CD4-positive, CD25-positive, alpha-beta regulatory T cell (primary cell): ENCODE data around the gene SAP30BP. TPM values are rescaled to one million over a fixed set of nuclear protein-coding genes. Genes with fewer than 3 reads are reported as not detected.

ENCODE experiments used
- ATAC-seq, 2 donors: fragments of 150-1000 bp; cut with Tn5 transposase; one replicate each; pipeline ENCODE4 v1.10.0; 2021; ENCODE audit warnings: low read depth in 2 of 2, moderate number of reproducible peaks in 2 of 2, moderate library complexity in 1 of 2
- DNase-seq, 3 donors: peaks; one replicate each; pipeline versions ENCODE4 v3.0.0 to v3.0.0-alpha.2; 2012 to 2022; ENCODE audit warnings: mixed read lengths in 1 of 3
- H3K27ac ChIP-seq: one replicate; pipeline ENCODE4 v1.7.0; 2013; ENCODE audit warnings: mild to moderate bottlenecking, low read length; ENCODE audit not compliant: insufficient read depth, poor library complexity, severe bottlenecking
- H3K27me3 ChIP-seq: one replicate; pipeline ENCODE4 v1.7.0; 2013; ENCODE audit warnings: low read length; ENCODE audit not compliant: control insufficient read depth, insufficient read depth
- H3K36me3 ChIP-seq: one replicate; pipeline ENCODE4 v1.7.0; 2013; ENCODE audit warnings: mild to moderate bottlenecking, low read length, moderate library complexity; ENCODE audit not compliant: control insufficient read depth, insufficient read depth
- H3K4me1 ChIP-seq: 2 replicates; pipeline ENCODE4 v1.7.0; 2013; ENCODE audit warnings: mild to moderate bottlenecking, low read length; ENCODE audit not compliant: insufficient read depth, control insufficient read depth, poor library complexity, severe bottlenecking
- H3K4me3 ChIP-seq: one replicate; pipeline ENCODE4 v1.7.0; 2013; ENCODE audit warnings: low read depth, mild to moderate bottlenecking, low read length, moderate library complexity
- H3K9me3 ChIP-seq, 2 experiments: 1 replicate in 1 of 2; 2 replicates in 1 of 2; pipeline ENCODE4 v1.7.0; 2013; ENCODE audit warnings: low read length in 2 of 2, mild to moderate bottlenecking in 1 of 2, moderate library complexity in 1 of 2; ENCODE audit not compliant: control insufficient read depth in 2 of 2
- H3K27ac Mint-ChIP-seq, 3 donors: one replicate each; pipeline ENCODE4 v1.8.0; 2020 to 2022; ENCODE audit warnings: mild to moderate bottlenecking in 3 of 3, mixed read lengths in 3 of 3, moderate library complexity in 2 of 3
- H3K27me3 Mint-ChIP-seq: one replicate; pipeline ENCODE4 v1.8.0; 2022; ENCODE audit warnings: mild to moderate bottlenecking, mixed read lengths
- H3K36me3 Mint-ChIP-seq: one replicate; pipeline ENCODE4 v1.8.0; 2020; ENCODE audit warnings: mixed read lengths
- H3K4me1 Mint-ChIP-seq, 4 donors: one replicate each; pipeline ENCODE4 v1.8.0; 2020 to 2022; ENCODE audit warnings: mixed read lengths in 4 of 4, mild to moderate bottlenecking in 1 of 4
- H3K4me3 Mint-ChIP-seq, 4 donors: one replicate each; pipeline ENCODE4 v1.8.0; 2020 to 2022; ENCODE audit warnings: mild to moderate bottlenecking in 4 of 4, mixed read lengths in 4 of 4, moderate library complexity in 3 of 4
- H3K9me3 Mint-ChIP-seq, 7 donors: one replicate each; pipeline ENCODE4 v1.8.0; 2020 to 2022; ENCODE audit warnings: mixed read lengths in 7 of 7, mild to moderate bottlenecking in 3 of 7, moderate library complexity in 2 of 7
- polyA plus RNA-seq, 4 donors: library from polyadenylated mRNA; unstranded; fragments of 300-500 nt; fragmentation: Illumina TruSeq; gene quantifications; one replicate each; pipeline ENCODE4 v1.2.3, GENCODE V29; 2021
- total RNA-seq: library from RNA; stranded (reverse); gene quantifications from one replicate; pipeline ENCODE4 v1.2.3, GENCODE V29; 2022

SAP30BP gene
- total and polyA plus RNA-seq, 5 donors from 2014 or later = 79.3 to 253 (median 82.6) TPM

DNA sequence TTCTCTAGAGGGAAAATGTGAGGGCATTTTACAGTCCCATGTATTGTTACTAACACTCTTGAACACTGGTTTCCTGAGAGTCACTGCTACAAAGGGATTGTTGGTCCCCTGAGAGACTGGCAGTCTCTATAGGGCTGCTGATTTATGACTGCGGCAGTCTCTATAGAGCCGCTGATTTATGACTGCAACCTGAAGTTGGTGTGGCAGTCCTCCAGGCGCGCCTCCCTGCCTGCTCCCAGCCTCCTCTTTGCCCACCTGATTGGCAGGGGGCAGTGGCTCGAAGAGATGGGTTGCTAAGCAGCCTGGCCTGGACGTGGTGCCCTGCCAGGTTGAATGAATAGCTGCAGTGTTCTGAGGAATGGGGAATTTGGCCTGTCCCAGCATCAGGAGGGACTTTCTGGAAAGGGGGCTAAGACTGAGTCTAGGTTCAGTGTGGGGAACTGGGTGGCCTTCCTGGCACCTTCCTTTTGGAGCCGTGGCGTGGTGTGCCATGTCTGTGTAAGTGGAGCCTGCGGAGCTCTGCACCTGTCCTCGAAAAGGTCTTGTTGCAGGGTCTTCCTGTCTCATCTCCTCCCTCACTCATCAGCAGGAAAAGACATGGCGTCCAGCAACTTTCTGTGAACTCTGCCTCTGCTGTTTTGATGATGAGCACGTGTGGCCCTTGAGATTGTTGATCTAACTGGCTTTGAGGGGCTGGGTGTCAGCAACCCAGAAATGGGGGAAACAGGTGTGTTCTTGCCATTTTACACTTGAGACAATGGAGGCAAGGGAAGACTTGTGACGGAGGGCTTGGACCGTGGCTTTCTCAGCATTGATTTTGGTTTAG lies 24.9 kb downstream of the SAP30BP start:
- H3K36me3 ChIP-seq = peaks cover 52% of the 10 kb centered on the region
- H3K4me1 Mint-ChIP-seq = peaks cover 13 to 49% (median 23%) of the 10 kb centered on the region in 4 donors

DNA sequence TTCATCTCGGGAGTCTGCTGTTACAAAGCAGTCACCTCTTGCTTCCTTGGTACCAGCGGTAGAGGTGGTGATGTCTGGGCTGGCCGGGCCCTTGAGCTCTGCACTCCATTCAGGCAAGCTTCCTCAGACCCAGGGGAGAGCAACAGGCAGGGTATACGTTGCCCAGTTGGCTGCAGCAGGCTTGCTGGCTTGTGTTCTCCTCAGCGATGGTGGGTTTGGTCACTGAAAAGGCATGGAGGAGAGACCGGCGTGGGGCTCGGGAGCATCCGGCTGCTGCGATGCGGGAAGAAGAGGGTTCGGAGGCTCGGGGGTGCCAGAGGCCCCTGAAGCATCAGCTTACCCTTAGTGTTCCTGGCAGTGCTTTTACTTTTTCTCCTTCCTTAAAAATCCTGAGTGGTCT lies 25.8 kb downstream of the SAP30BP start:
- Mint-ChIP-seq H3K4me3 (no peak overlapping the region), H3K4me1 (peaks cover 8 to 45% (median 19%) of the 10 kb centered on the region in 4 donors)
- DNase-seq = no peak

More for the DNA sequence above, 24.9 kb downstream of the SAP30BP start:
- Histone ChIP-seq H3K27ac (no peak overlapping the region), H3K27me3 (no peaks in the 10 kb centered on the region), H3K4me1 (peaks cover 21% of the 10 kb centered on the region), H3K9me3 (no peaks in the 10 kb centered on the region), H3K4me3 (no peak overlapping the region)
- ATAC-seq (no peak), DNase-seq (no peak)
- no peaks in the 10 kb centered on the region for H3K9me3 Mint-ChIP-seq
- peak overlapping the region in 2 of 3 donors; percentile 15 to 49 for H3K27ac Mint-ChIP-seq
- no peaks in the 10 kb centered on the region for H3K27me3 Mint-ChIP-seq
- no peak overlapping the region for H3K4me3 Mint-ChIP-seq
- H3K36me3 Mint-ChIP-seq = peaks cover 23% of the 10 kb centered on the region

DNA sequence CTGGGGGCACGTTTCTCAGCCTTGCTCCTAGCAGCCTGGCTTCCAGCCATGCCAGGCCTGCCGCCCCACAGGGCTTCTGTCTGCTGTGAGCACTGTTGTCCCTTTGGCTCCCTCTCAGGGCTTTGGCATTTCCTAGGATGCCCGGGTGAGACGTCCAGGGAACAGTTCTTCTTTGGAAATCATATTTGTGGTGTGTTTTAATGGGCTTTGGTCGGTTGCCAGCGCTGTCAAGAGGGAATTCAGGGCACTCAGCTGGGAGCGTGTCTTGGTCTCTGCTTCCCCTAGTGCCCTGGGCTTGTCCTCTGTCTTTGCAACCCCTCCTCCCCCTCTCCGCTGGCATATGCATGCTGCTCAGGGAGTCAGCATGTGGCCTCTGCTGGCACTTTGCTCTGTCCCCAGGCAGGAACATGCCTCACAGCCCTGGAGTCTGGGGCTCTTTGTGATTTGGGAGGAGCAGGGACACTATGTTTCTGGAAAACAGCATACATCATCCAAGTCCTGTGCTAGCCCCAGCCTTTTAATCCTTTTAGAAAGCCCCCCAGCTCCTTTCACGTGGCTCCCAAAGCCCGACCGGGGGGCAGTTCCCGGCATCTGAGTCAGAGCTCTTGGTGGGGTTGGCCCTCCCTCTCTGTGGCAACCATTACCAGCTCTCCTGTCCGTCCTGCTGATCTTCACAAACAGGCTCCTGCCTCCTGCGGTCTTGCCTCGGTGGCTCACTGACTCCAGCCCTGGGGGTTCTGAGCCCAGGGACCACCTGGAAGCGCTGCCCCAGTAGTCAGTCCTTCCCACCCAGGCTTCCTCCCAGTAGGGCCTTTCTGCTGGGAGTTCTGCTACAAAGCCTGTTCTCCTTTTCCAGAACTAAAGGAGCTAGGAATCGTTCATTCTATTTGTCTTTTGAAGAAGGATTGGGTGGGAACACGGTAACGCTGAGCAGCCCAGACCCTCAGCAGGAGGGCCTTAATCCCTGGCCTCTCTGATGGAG lies 26.7 kb downstream of the SAP30BP start:
- Histone ChIP-seq H3K27ac (no peak overlapping the region), H3K4me1 (peaks cover 10% of the 10 kb centered on the region), H3K36me3 (peaks cover 63% of the 10 kb centered on the region), H3K9me3 (no peaks in the 10 kb centered on the region), H3K4me3 (no peak overlapping the region), H3K27me3 (no peaks in the 10 kb centered on the region)
- no peak overlapping the region for H3K4me3 Mint-ChIP-seq
- DNase-seq = no peak
- H3K27ac Mint-ChIP-seq = no peak overlapping the region
- H3K9me3 Mint-ChIP-seq = no peaks in the 10 kb centered on the region
- no peaks in the 10 kb centered on the region for H3K27me3 Mint-ChIP-seq
- H3K4me1 Mint-ChIP-seq = peaks cover 7 to 37% (median 12%) of the 10 kb centered on the region in 4 donors
- ATAC-seq = no peak
- peaks cover 27% of the 10 kb centered on the region for H3K36me3 Mint-ChIP-seq

More for the DNA sequence above, 25.8 kb downstream of the SAP30BP start:
- H3K27ac ChIP-seq = no peak overlapping the region
- H3K36me3 Mint-ChIP-seq = peaks cover 28% of the 10 kb centered on the region
- no peaks in the 10 kb centered on the region for H3K9me3 Mint-ChIP-seq
- H3K27ac Mint-ChIP-seq = no peak overlapping the region
- no peaks in the 10 kb centered on the region for H3K27me3 ChIP-seq
- no peak overlapping the region for H3K4me3 ChIP-seq
- peaks cover 18% of the 10 kb centered on the region for H3K4me1 ChIP-seq
- H3K9me3 ChIP-seq = no peaks in the 10 kb centered on the region
- no peaks in the 10 kb centered on the region for H3K27me3 Mint-ChIP-seq
- peaks cover 59% of the 10 kb centered on the region for H3K36me3 ChIP-seq
- ATAC-seq = no peak

DNA sequence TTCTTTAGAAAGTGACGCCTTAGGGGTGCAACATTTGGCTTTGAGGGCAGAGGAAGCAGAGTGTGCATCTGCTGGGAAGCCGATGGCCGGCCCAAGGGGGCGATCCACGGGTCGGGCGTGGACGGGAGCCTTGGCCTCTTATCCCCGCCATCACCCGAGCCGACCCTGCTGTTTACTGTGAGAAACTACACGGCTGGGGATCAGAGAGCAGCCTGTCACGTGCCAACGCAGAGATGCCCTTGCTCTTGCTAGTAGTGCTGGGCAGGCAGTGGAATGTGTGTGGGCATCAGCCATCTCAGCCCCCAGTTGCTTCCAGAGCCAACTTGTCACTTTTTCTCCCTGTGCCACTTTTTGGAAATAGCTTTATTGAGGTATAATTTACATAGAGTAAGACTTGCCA lies 27.4 kb downstream of the SAP30BP start:
- Mint-ChIP-seq H3K4me1 (peaks cover 4 to 30% (median 6%) of the 10 kb centered on the region in 4 donors), H3K27ac (no peak overlapping the region), H3K27me3 (no peaks in the 10 kb centered on the region), H3K4me3 (no peak overlapping the region), H3K36me3 (peaks cover 29% of the 10 kb centered on the region), H3K9me3 (no peaks in the 10 kb centered on the region)
- H3K4me3 ChIP-seq = no peak overlapping the region
- DNase-seq (no peak), ATAC-seq (no peak)
- peaks cover 71% of the 10 kb centered on the region for H3K36me3 ChIP-seq
- peaks cover 3% of the 10 kb centered on the region for H3K4me1 ChIP-seq
- H3K9me3 ChIP-seq = no peaks in the 10 kb centered on the region
- H3K27me3 ChIP-seq = no peaks in the 10 kb centered on the region
- H3K27ac ChIP-seq = no peak overlapping the region

DNA sequence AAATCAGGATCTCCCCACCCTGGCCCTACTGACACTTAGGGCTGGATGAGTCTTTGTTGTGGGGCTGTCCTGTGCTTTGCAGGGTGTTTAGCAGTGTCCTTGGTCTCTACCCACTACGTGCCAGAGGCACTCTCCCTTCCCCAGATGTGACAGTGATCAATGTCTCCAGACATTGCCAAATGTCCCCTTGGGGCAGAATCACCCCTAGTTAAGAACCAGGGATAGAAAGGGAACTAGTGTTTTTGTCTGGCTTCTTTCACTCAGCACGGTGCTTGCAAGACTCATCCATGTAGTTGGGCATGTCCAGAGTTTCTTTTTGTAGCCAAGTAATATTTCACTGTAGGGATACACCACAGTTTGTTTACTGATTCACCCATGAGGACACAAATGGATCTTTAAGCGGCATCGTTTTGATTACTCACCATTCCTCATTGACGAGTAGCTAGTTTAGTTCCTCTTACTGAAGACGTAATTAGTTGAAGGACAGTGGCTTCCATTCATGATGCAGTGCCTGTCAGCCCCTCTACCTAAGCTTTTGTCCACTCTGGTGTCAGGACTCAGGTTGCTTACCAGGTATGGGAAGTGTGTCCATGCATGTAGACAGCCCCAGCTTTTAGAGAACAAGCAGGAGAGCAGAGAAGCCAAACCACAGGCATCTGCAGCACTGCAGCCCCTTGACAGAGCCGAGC lies 28.1 kb downstream of the SAP30BP start:
- no peaks in the 10 kb centered on the region for H3K9me3 Mint-ChIP-seq
- Histone ChIP-seq H3K4me3 (no peak overlapping the region), H3K36me3 (peaks cover 78% of the 10 kb centered on the region), H3K9me3 (no peaks in the 10 kb centered on the region), H3K27ac (no peak overlapping the region), H3K4me1 (no peaks in the 10 kb centered on the region), H3K27me3 (no peaks in the 10 kb centered on the region)
- DNase-seq (no peak), ATAC-seq (no peak)
- H3K4me1 Mint-ChIP-seq = peaks cover 0 to 23% (median 2%) of the 10 kb centered on the region in 4 donors
- H3K27me3 Mint-ChIP-seq = no peaks in the 10 kb centered on the region
- no peak overlapping the region for H3K4me3 Mint-ChIP-seq
- H3K27ac Mint-ChIP-seq = no peak overlapping the region
- peaks cover 33% of the 10 kb centered on the region for H3K36me3 Mint-ChIP-seq

DNA sequence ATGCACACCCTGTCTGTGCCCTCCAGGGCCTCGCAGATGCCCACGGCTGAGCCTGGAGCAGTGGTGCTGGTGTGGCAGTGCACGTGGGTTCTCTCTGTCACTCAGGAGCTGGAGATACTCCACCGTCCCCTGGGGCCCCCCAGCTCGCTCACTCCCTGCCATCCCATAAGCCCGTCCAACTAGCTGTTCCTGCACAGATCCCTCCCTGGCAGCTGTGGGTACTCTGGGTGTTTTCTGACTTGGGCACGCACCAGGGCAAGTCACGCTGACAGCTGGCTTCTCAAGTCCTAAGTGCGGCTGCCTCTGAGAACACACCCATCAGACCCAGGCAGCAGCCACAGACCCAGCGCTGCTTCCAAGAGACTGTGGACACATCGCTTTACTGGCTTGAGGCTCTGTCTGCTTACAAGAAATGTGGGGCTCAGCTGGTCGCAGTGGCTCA lies 28.7 kb downstream of the SAP30BP start:
- DNase-seq = no peak
- Mint-ChIP-seq H3K4me1 (peaks cover 0 to 18% (median 2%) of the 10 kb centered on the region in 4 donors), H3K27me3 (no peaks in the 10 kb centered on the region), H3K36me3 (peaks cover 39% of the 10 kb centered on the region), H3K9me3 (no peaks in the 10 kb centered on the region), H3K27ac (no peak overlapping the region), H3K4me3 (no peak overlapping the region)
- Histone ChIP-seq H3K4me1 (no peaks in the 10 kb centered on the region), H3K27ac (no peak overlapping the region), H3K27me3 (no peaks in the 10 kb centered on the region), H3K9me3 (no peaks in the 10 kb centered on the region), H3K36me3 (peaks cover 81% of the 10 kb centered on the region), H3K4me3 (no peak overlapping the region)
- no peak for ATAC-seq

DNA sequence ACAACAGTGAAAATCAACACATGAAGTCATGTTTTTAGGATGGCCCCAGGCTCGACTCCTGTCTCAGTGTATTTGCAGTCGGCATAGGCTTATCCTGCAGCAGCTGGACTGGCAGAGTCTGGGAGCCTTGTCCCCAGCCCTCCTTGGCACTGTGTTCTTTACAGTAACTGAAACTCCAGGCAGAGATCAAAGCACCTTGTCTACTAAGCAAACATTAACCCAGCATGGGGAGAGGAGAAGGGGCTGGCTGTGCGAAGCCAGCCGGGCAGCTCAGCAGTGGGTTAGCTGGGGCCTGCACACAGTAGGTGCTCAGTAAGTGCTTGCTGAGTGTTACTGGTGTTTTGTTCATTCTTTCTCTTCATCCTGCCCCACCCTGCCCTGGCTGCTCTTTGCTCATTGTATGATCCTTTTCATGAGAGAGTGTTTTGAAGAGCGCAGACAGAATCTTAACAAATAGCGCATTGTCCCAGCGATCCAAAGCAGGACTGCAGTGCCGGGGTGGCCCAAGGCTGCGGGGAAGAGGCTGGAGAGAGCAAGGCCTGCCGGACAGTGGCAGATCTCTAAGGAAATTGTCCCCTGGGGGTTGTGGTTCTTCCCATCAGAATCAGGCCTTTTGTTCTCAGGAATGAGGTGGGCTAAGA lies 30.6 kb downstream of the SAP30BP start:
- Histone ChIP-seq H3K36me3 (peaks cover 88% of the 10 kb centered on the region), H3K9me3 (no peaks in the 10 kb centered on the region), H3K4me1 (no peaks in the 10 kb centered on the region), H3K4me3 (no peak overlapping the region), H3K27me3 (no peaks in the 10 kb centered on the region), H3K27ac (no peak overlapping the region)
- Mint-ChIP-seq H3K27me3 (no peaks in the 10 kb centered on the region), H3K27ac (peak overlapping the region in 1 of 3 donors; percentile 33), H3K4me3 (no peak overlapping the region), H3K36me3 (peaks cover 47% of the 10 kb centered on the region), H3K4me1 (peaks cover 0 to 3% (median 0%) of the 10 kb centered on the region in 4 donors), H3K9me3 (no peaks in the 10 kb centered on the region)
- ATAC-seq (no peak), DNase-seq (no peak)
